SK-N-SH (cell line): ENCODE results near the gene SOX15. TPM values are rescaled to one million over a fixed set of nuclear protein-coding genes. Genes with fewer than 3 reads are reported as not detected.

ENCODE experiments used
- CTCF ChIA-PET: fragments of 300-600, 350-600 bp; formaldehyde crosslinking; extraction: SDS; loops from one replicate; lab custom pipeline; 2021; lab: Yijun Ruan, JAX
- POLR2A ChIA-PET: fragments of 350-600 bp; sonication (Branson Sonifier 250); formaldehyde crosslinking; extraction: SDS; loops from one replicate; lab custom pipeline; 2020; ENCODE audit warnings: antibody characterized with exemption, inconsistent platforms; lab: Yijun Ruan, JAX
- DNase-seq: peaks from one replicate; pipeline ENCODE4 v3.0.0; 2012
- H2AFZ ChIP-seq: fragments of 200-600 bp; sonication (generic); 2 replicates; pipeline ENCODE4 v1.8.1; 2016; ENCODE audit warnings: antibody characterized with exemption, mild to moderate bottlenecking, low read depth
- H3F3A ChIP-seq: fragments of 200-600 bp; sonication (generic); replicated peaks from 2 replicates; pipeline ENCODE3; 2016; ENCODE audit warnings: antibody characterized with exemption, mild to moderate bottlenecking; ENCODE audit not compliant: insufficient read depth
- H3K27ac ChIP-seq, 2 experiments: fragments of 200-500 bp in 1 of 2; fragments of 200-600 bp in 1 of 2; sonication (Bioruptor generic) in 1 of 2; sonication (generic), shearing (Covaris generic) in 1 of 2; 2 replicates each; pipeline versions ENCODE4 v1.5.1 to v1.6.1; 2014 to 2016; ENCODE audit warnings: low read depth in 2 of 2, inconsistent platforms in 1 of 2, low read length in 1 of 2, mild to moderate bottlenecking in 1 of 2, mixed read lengths in 1 of 2
- H3K27me3 ChIP-seq: fragments of 200-600 bp; sonication (generic), shearing (Covaris generic); 2 replicates; pipeline ENCODE4 v1.6.1; 2016; ENCODE audit warnings: mixed run types; ENCODE audit not compliant: insufficient read depth
- H3K36me3 ChIP-seq, 2 experiments: fragments of 200-500 bp in 1 of 2; fragments of 200-600 bp in 1 of 2; sonication (Bioruptor generic) in 1 of 2; sonication (generic) in 1 of 2; replicated peaks in 1 of 2; 2 replicates each; pipeline versions ENCODE3 to v1.5.1; 2014 to 2016; ENCODE audit warnings: low read length in 1 of 2, mild to moderate bottlenecking in 1 of 2; ENCODE audit not compliant: insufficient read depth in 2 of 2, control insufficient read depth in 1 of 2
- H3K4me1 ChIP-seq, 2 experiments: fragments of 200-500 bp in 1 of 2; fragments of 200-600 bp in 1 of 2; sonication (Bioruptor generic) in 1 of 2; sonication (generic), shearing (Covaris generic) in 1 of 2; 2 replicates each; pipeline versions ENCODE4 v1.5.1 to v1.6.1; 2014 to 2016; ENCODE audit warnings: low read depth in 1 of 2, low read length in 1 of 2, mixed run types in 1 of 2; ENCODE audit not compliant: insufficient read depth in 2 of 2, control insufficient read depth in 1 of 2
- H3K4me2 ChIP-seq: fragments of 200-600 bp; sonication (generic), shearing (Covaris generic); 2 replicates; pipeline ENCODE4 v1.6.1; 2017; ENCODE audit warnings: mixed run types
- H3K4me3 ChIP-seq, 2 experiments: fragments of 200-500 bp in 1 of 2; fragments of 200-600 bp in 1 of 2; sonication (Bioruptor generic) in 1 of 2; sonication (generic), shearing (Covaris generic) in 1 of 2; 2 replicates each; pipeline versions ENCODE4 v1.5.1 to v1.8.1; 2014 to 2016; ENCODE audit warnings: low read depth in 2 of 2, inconsistent platforms in 1 of 2, low read length in 1 of 2, mild to moderate bottlenecking in 1 of 2, mixed read lengths in 1 of 2, moderate library complexity in 1 of 2
- H3K79me2 ChIP-seq: fragments of 200-600 bp; sonication (generic); 2 replicates; pipeline ENCODE4 v1.8.1; 2017; ENCODE audit warnings: mild to moderate bottlenecking; ENCODE audit not compliant: insufficient read depth
- H3K9ac ChIP-seq: fragments of 200-600 bp; sonication (generic); 2 replicates; pipeline ENCODE4 v1.6.1; 2017; ENCODE audit warnings: mixed run types
- H3K9me2 ChIP-seq: fragments of 200-600 bp; sonication (generic); 2 replicates; pipeline ENCODE4 v1.6.1; 2017; ENCODE audit warnings: mixed run types
- H3K9me3 ChIP-seq: fragments of 200-600 bp; sonication (generic); 2 replicates; pipeline ENCODE4 v1.6.1; 2017; ENCODE audit warnings: mixed run types, mild to moderate bottlenecking, moderate library complexity
- H4K20me1 ChIP-seq: fragments of 200-600 bp; sonication (generic); 2 replicates; pipeline ENCODE4 v1.6.1; 2017; ENCODE audit warnings: mild to moderate bottlenecking, mixed run types; ENCODE audit not compliant: insufficient read depth
- EZH2phosphoT487 ChIP-seq: fragments of 200-600 bp; sonication (generic); IDR thresholded peaks from 2 replicates; pipeline ENCODE4 v1.6.1; 2017; ENCODE audit warnings: low read depth, mixed run types, mild to moderate bottlenecking, antibody characterized with exemption, moderate library complexity, borderline replicate concordance
- FOXJ3 ChIP-seq: sonication (generic); formaldehyde crosslinking; IDR thresholded peaks from 2 replicates; pipeline ENCODE4 v1.5.1; 2020; ENCODE audit warnings: mild to moderate bottlenecking, missing genetic modification reagents
- JUND ChIP-seq: IDR thresholded peaks from 2 replicates; pipeline ENCODE4 v1.4.0; 2012
- MEF2A ChIP-seq: IDR thresholded peaks from 2 replicates; pipeline ENCODE4 v1.4.0; 2012; ENCODE audit warnings: low read depth, borderline replicate concordance
- NRF1 ChIP-seq: IDR thresholded peaks from 2 replicates; pipeline ENCODE4 v1.6.1; 2012; ENCODE audit warnings: low read depth, mild to moderate bottlenecking, low read length
- POLR2AphosphoS5 ChIP-seq: IDR thresholded peaks from 2 replicates; pipeline ENCODE4 v1.6.1; 2012; ENCODE audit warnings: low read depth, low read length
- RAD21 ChIP-seq: IDR thresholded peaks from 2 replicates; pipeline ENCODE4 v1.6.1; 2012; ENCODE audit warnings: mild to moderate bottlenecking, low read length
- RXRA ChIP-seq: IDR thresholded peaks from 2 replicates; pipeline ENCODE4 v1.4.0; 2012; ENCODE audit warnings: low read depth, mild to moderate bottlenecking, borderline replicate concordance
- SMC3 ChIP-seq: IDR thresholded peaks from 2 replicates; pipeline ENCODE4 v1.6.1; 2012; ENCODE audit warnings: low read depth, low read length, improper control_type of control experiment
- TAF1 ChIP-seq: IDR thresholded peaks from 2 replicates; pipeline ENCODE4 v1.6.1; 2012; ENCODE audit warnings: low read depth, mild to moderate bottlenecking, low read length, moderate library complexity, borderline replicate concordance
- TCF12 ChIP-seq: IDR thresholded peaks from 2 replicates; pipeline ENCODE4 v1.4.0; 2012
- TEAD4 ChIP-seq: IDR thresholded peaks from 2 replicates; pipeline ENCODE4 v1.4.0; 2012; ENCODE audit warnings: mild to moderate bottlenecking, borderline replicate concordance; ENCODE audit not compliant: insufficient read depth
- YY1 ChIP-seq: IDR thresholded peaks from 2 replicates; pipeline ENCODE4 v1.4.0; 2012; ENCODE audit warnings: low read depth, mild to moderate bottlenecking
- WGBS: methylation state at CpG from one replicate; pipeline ENCODE4 v1.1.6; 2017; ENCODE audit warnings: low lambda C conversion rate; 5-methylcytosine and 5-hydroxymethylcytosine counted together
- polyA plus RNA-seq, 3 experiments: library from polyadenylated mRNA; depleted of rRNA; stranded (reverse); fragments of >200 nt; gene quantifications; 2 replicates each; pipeline ENCODE4 v1.2.3, GENCODE V29; 2012
- TF ChIP-seq, protein P1 (sequence below): fragments of 200-600 bp; sonication (generic); IDR thresholded peaks from 2 replicates; pipeline ENCODE4 v1.6.1; 2017; ENCODE audit warnings: antibody characterized with exemption, mild to moderate bottlenecking, moderate library complexity
- TF ChIP-seq, protein P2 (sequence below): fragments of 150-350 bp; IDR thresholded peaks from 2 replicates; pipeline ENCODE4 v1.6.1; 2016; ENCODE audit warnings: mild to moderate bottlenecking, low read depth, low read length
- TF ChIP-seq, protein P3 (sequence below): fragments of 150-350 bp; IDR thresholded peaks from 2 replicates; pipeline ENCODE4 v1.6.1; 2017; ENCODE audit warnings: antibody characterized with exemption, low read length, low read depth, borderline replicate concordance
- TF ChIP-seq, protein P4 (sequence below): IDR thresholded peaks from 2 replicates; pipeline ENCODE4; 2012
- TF ChIP-seq, protein P5 (sequence below): IDR thresholded peaks from 2 replicates; pipeline ENCODE4 v1.4.0; 2012; ENCODE audit warnings: low read depth, borderline replicate concordance

SOX15 gene
- polyA plus RNA-seq, 1 of the 3 experiments (the other 2 are of a cell fraction): 1.3 TPM

DNA sequence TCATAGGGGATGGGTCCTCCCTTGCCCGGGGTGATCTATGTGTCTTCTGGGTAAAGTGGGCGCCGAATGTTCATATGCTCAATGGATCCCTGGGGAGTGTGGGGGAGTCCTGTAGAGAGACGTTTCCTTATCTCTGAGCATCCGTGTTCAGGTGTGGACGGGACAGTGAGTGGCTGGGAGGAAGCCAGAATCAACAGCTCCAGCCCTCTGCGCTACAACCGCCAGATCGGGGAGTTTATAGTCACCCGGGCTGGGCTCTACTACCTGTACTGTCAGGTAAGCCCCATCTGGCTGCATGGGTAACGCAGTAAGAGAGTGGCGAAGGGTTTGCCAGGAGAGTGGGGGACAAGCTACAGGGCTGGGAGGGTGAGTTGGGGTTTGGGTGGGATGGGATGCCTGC is 33.3 kb downstream of the SOX15 start:
- Histone ChIP-seq H3K27me3 (no peaks in the 10 kb centered on the region), H3K9ac (no peak overlapping the region), H3K9me3 (no peaks in the 10 kb centered on the region), H4K20me1 (no peaks in the 10 kb centered on the region), H3K4me3 (no peak overlapping the region), H3F3A (peaks cover 8% of the 10 kb centered on the region), H3K36me3 (peaks cover 0 to 4% of the 10 kb centered on the region in 2 experiments), H3K79me2 (no peaks in the 10 kb centered on the region), H3K4me1 (peaks cover 12 to 37% of the 10 kb centered on the region in 2 experiments; a peak in 3 of 4 replicates), H3K4me2 (no peak overlapping the region), H3K27ac (no peak overlapping the region), H2AFZ (no peak overlapping the region), H3K9me2 (no peaks in the 10 kb centered on the region)
- ChIA-PET CTCF (interaction anchor here (1.5 to 10.7 kb wide), 3 partner anchors 15 to 45 kb away, joined by 3 to 236 read pairs (median 6); no protein-coding TSS in a partner anchor), POLR2A (no interaction called here)
- DNase-seq: no peak
- TF ChIP-seq, protein P1, sequence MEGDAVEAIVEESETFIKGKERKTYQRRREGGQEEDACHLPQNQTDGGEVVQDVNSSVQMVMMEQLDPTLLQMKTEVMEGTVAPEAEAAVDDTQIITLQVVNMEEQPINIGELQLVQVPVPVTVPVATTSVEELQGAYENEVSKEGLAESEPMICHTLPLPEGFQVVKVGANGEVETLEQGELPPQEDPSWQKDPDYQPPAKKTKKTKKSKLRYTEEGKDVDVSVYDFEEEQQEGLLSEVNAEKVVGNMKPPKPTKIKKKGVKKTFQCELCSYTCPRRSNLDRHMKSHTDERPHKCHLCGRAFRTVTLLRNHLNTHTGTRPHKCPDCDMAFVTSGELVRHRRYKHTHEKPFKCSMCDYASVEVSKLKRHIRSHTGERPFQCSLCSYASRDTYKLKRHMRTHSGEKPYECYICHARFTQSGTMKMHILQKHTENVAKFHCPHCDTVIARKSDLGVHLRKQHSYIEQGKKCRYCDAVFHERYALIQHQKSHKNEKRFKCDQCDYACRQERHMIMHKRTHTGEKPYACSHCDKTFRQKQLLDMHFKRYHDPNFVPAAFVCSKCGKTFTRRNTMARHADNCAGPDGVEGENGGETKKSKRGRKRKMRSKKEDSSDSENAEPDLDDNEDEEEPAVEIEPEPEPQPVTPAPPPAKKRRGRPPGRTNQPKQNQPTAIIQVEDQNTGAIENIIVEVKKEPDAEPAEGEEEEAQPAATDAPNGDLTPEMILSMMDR: no peak
- TF ChIP-seq, protein P2, sequence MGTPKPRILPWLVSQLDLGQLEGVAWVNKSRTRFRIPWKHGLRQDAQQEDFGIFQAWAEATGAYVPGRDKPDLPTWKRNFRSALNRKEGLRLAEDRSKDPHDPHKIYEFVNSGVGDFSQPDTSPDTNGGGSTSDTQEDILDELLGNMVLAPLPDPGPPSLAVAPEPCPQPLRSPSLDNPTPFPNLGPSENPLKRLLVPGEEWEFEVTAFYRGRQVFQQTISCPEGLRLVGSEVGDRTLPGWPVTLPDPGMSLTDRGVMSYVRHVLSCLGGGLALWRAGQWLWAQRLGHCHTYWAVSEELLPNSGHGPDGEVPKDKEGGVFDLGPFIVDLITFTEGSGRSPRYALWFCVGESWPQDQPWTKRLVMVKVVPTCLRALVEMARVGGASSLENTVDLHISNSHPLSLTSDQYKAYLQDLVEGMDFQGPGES: no peak
- TF ChIP-seq RXRA (no peak), POLR2AphosphoS5 (no peak), NRF1 (no peak), MEF2A (no peak), TEAD4 (no peak), EZH2phosphoT487 (no peak), TCF12 (no peak), RAD21 (no peak), JUND (no peak), SMC3 (no peak), FOXJ3 (CRISPR knock-in tag) (no peak), YY1 (no peak), TAF1 (no peak)
- TF ChIP-seq, protein P3, sequence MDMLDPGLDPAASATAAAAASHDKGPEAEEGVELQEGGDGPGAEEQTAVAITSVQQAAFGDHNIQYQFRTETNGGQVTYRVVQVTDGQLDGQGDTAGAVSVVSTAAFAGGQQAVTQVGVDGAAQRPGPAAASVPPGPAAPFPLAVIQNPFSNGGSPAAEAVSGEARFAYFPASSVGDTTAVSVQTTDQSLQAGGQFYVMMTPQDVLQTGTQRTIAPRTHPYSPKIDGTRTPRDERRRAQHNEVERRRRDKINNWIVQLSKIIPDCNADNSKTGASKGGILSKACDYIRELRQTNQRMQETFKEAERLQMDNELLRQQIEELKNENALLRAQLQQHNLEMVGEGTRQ: no peak
- TF ChIP-seq, protein P4, sequence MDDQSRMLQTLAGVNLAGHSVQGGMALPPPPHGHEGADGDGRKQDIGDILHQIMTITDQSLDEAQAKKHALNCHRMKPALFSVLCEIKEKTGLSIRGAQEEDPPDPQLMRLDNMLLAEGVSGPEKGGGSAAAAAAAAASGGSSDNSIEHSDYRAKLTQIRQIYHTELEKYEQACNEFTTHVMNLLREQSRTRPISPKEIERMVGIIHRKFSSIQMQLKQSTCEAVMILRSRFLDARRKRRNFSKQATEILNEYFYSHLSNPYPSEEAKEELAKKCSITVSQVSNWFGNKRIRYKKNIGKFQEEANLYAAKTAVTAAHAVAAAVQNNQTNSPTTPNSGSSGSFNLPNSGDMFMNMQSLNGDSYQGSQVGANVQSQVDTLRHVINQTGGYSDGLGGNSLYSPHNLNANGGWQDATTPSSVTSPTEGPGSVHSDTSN: no peak
- TF ChIP-seq, protein P5, sequence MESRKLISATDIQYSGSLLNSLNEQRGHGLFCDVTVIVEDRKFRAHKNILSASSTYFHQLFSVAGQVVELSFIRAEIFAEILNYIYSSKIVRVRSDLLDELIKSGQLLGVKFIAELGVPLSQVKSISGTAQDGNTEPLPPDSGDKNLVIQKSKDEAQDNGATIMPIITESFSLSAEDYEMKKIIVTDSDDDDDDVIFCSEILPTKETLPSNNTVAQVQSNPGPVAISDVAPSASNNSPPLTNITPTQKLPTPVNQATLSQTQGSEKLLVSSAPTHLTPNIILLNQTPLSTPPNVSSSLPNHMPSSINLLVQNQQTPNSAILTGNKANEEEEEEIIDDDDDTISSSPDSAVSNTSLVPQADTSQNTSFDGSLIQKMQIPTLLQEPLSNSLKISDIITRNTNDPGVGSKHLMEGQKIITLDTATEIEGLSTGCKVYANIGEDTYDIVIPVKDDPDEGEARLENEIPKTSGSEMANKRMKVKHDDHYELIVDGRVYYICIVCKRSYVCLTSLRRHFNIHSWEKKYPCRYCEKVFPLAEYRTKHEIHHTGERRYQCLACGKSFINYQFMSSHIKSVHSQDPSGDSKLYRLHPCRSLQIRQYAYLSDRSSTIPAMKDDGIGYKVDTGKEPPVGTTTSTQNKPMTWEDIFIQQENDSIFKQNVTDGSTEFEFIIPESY: no peak
- 97% methylated on average over 12 of the region's 12 CpGs for WGBS
